MCF 10A (cell line): ENCODE data around the gene MLLT3. TPM values are rescaled to one million over a fixed set of nuclear protein-coding genes. Genes with fewer than 3 reads are reported as not detected.

Source experiments
- BruUV-seq: library from RNA; stranded (reverse); fragments of 400-500 nt; replicated peaks from 2 replicates; lab custom pipeline; 2021; lab: Mats Ljungman, UMichigan
- CTCF ChIA-PET: fragments of 300-600 bp; sonication (Branson Sonifier 250); formaldehyde crosslinking; extraction: SDS; loops from one replicate; lab custom pipeline; 2021; ENCODE audit warnings: antibody characterized with exemption, inconsistent platforms; lab: Yijun Ruan, JAX
- POLR2A ChIA-PET: fragments of 300-600, 350-650 bp; sonication (Branson Sonifier 250); formaldehyde crosslinking; extraction: SDS; loops from one replicate; lab custom pipeline; 2020; ENCODE audit warnings: antibody characterized with exemption, inconsistent platforms; lab: Yijun Ruan, JAX
- DNase-seq: peaks from one replicate; pipeline ENCODE4 v3.0.0-alpha.2; 2018; ENCODE audit not compliant: unreplicated experiment
- H3K27ac Mint-ChIP-seq: one replicate; pipeline ENCODE4 v1.8.0; 2022; ENCODE audit warnings: mild to moderate bottlenecking, low read depth, mixed read lengths; ENCODE audit not compliant: unreplicated experiment
- H3K27me3 Mint-ChIP-seq: one replicate; pipeline ENCODE4 v1.8.0; 2022; ENCODE audit warnings: mixed read lengths; ENCODE audit not compliant: insufficient read depth, unreplicated experiment
- H3K36me3 Mint-ChIP-seq: one replicate; pipeline ENCODE4 v1.8.0; 2022; ENCODE audit warnings: mild to moderate bottlenecking, moderate library complexity, mixed read lengths; ENCODE audit not compliant: insufficient read depth, unreplicated experiment
- H3K4me1 Mint-ChIP-seq: one replicate; pipeline ENCODE4 v1.8.0; 2022; ENCODE audit warnings: mixed read lengths; ENCODE audit not compliant: insufficient read depth, unreplicated experiment
- H3K4me3 Mint-ChIP-seq: one replicate; pipeline ENCODE4 v1.8.0; 2022; ENCODE audit warnings: mild to moderate bottlenecking, moderate library complexity, mixed read lengths; ENCODE audit not compliant: unreplicated experiment
- H3K9me3 Mint-ChIP-seq: one replicate; pipeline ENCODE4 v1.8.0; 2022; ENCODE audit warnings: mixed read lengths; ENCODE audit not compliant: unreplicated experiment
- CTCF ChIP-seq: fragments of 200-600 bp; IDR thresholded peaks from one replicate; pipeline ENCODE4 v1.8.0; 2022; ENCODE audit warnings: antibody characterized with exemption, mild to moderate bottlenecking; ENCODE audit not compliant: unreplicated experiment
- intact Hi-C: fragments of 100-400 bp; cut with micrococcal nuclease; formaldehyde crosslinking; loops from 2 replicates; pipeline ENCODE4 v1.14.1; 2022
- total RNA-seq: library from RNA; stranded (reverse); gene quantifications from 2 replicates; pipeline ENCODE4 v1.2.3, GENCODE V29; 2022

MLLT3 gene
- total RNA-seq, 1 experiment from 2014 or later: 1.2 TPM

DNA sequence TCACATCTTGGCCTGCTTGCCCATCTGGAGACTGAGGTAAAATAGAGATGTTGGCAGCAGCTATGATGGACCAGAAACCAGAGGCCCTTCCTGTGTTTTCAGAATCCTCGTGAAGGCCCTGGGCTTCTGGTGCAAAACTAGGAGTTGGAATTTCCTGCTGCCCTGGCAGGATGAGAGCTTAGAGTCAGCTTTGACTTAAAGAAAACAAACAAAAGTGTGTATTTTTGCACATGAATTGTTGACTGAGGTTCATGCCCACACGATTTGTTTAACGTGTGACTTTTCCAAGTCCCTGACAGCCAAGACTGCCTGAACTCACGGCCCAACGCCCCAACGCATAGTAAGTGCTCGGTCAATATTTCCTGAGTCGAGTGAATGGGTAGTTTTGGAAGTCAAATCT is 303.1 kb downstream of the MLLT3 start:
- ChIA-PET CTCF (interaction anchor here (0.7 to 3.4 kb wide), 6 partner anchors 29 to 392 kb away, joined by 3 to 19 read pairs (median 3); no protein-coding TSS in a partner anchor), POLR2A (interaction anchor here (1.0 to 2.4 kb wide), 5 partner anchors 36 to 939 kb away, joined by 3 to 8 read pairs (median 4); partner anchors contain the start of genes FOCAD, MLLT3 and RPS6)
- intact Hi-C loops: no loop called here
- H3K9me3 Mint-ChIP-seq: no peaks in the 10 kb centered on the region
- no peak overlapping the region for H3K27ac Mint-ChIP-seq
- no peaks in the 10 kb centered on the region for H3K27me3 Mint-ChIP-seq
- H3K36me3 Mint-ChIP-seq: no peaks in the 10 kb centered on the region
- H3K4me3 Mint-ChIP-seq: no peak overlapping the region
- BruUV-seq: no TSS peak
- no peak for DNase-seq
- no peak for TF ChIP-seq CTCF
- H3K4me1 Mint-ChIP-seq: peaks cover 41% of the 10 kb centered on the region

- Mint-ChIP-seq H3K9me3 (no peaks in the 10 kb centered on the region), H3K4me1 (peaks cover 45% of the 10 kb centered on the region), H3K4me3 (no peak overlapping the region), H3K36me3 (no peaks in the 10 kb centered on the region), H3K27ac (no peak overlapping the region), H3K27me3 (no peaks in the 10 kb centered on the region)
- intact Hi-C loops: no loop called here
- ChIA-PET POLR2A (no interaction called here), CTCF (interaction anchor here (0.7 kb wide), 2 partner anchors 120 to 180 kb away, joined by 3 read pairs; no protein-coding TSS in a partner anchor)
- no peak for DNase-seq
- no TSS peak for BruUV-seq
- TF ChIP-seq CTCF: no peak
Observed at GRCh38 chr9:20317701-20318100, 304.6 kb downstream of the MLLT3 start.

DNA sequence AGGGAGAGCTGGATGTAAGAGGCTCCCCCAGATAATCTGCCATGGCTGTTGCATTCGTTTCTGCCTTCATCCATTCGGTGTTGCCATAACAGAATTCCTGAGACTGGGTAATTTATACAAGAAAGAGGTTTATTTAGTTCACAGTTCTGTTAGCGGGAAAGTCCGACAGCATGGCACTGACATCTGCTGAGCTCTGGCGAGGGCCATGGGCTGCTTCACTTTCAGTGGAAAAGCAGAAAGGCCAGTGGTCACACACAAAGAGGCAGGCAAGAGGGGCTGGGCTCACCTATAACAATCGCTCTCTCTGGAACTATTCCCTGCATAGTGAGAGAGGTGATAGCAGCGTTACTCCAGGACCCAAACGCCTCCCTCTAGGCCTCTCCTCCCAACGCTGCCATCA is 305.9 kb downstream of the MLLT3 start:
- intact Hi-C loops: no loop called here
- TF ChIP-seq CTCF: no peak
- no TSS peak for BruUV-seq
- Mint-ChIP-seq H3K27ac (peak overlapping the region; percentile 16), H3K27me3 (no peaks in the 10 kb centered on the region), H3K9me3 (peaks cover 8% of the 10 kb centered on the region), H3K4me3 (no peak overlapping the region), H3K36me3 (no peaks in the 10 kb centered on the region), H3K4me1 (peaks cover 48% of the 10 kb centered on the region)
- no peak for DNase-seq
- CTCF ChIA-PET: interaction anchor here (0.6 kb wide), 1 partner anchor 10 kb away, joined by 3 read pairs; no protein-coding TSS in a partner anchor
- POLR2A ChIA-PET: no interaction called here

- H3K4me3 Mint-ChIP-seq: no peak overlapping the region
- no peaks in the 10 kb centered on the region for H3K27me3 Mint-ChIP-seq
- intact Hi-C loops: no loop called here
- H3K27ac Mint-ChIP-seq: peak overlapping the region; percentile 16
- peak; percentile 51 for DNase-seq
- no TSS peak for BruUV-seq
- POLR2A ChIA-PET: no interaction called here
- H3K36me3 Mint-ChIP-seq: no peaks in the 10 kb centered on the region
- CTCF ChIA-PET: interaction anchor here (0.7 kb wide), 1 partner anchor 392 kb away, joined by 3 read pairs; no protein-coding TSS in a partner anchor
- TF ChIP-seq CTCF: no peak
- H3K9me3 Mint-ChIP-seq: peaks cover 8% of the 10 kb centered on the region
- peaks cover 41% of the 10 kb centered on the region for H3K4me1 Mint-ChIP-seq
Observed at GRCh38 chr9:20315677-20316076, 306.6 kb downstream of the MLLT3 start.
